Coronary artery (tissue), 2 donors: ENCODE measurements around the gene DGKZ.
A peak's percentile ranks its signal among the peaks of the same experiment; 100 is the strongest.

Source experiments
- DNase-seq: peaks from one replicate; pipeline ENCODE4 v3.0.0-alpha.2; 2017; ENCODE audit warnings: low spot score
- H3K27ac ChIP-seq, 2 donors: fragments of 200-600 bp; sonication (generic); one replicate each; pipeline ENCODE4 v1.5.1; 2016 to 2019
- H3K4me3 ChIP-seq: fragments of 200-600 bp; sonication (generic); 2 replicates; pipeline ENCODE4 v1.5.1; 2016; ENCODE audit warnings: mild to moderate bottlenecking, moderate library complexity
- TF ChIP-seq, protein P1 (sequence below): fragments of 200-600 bp; sonication (generic); IDR thresholded peaks from one replicate; pipeline ENCODE4 v1.5.1; 2019; ENCODE audit warnings: antibody characterized with exemption

DGKZ gene

DNA sequence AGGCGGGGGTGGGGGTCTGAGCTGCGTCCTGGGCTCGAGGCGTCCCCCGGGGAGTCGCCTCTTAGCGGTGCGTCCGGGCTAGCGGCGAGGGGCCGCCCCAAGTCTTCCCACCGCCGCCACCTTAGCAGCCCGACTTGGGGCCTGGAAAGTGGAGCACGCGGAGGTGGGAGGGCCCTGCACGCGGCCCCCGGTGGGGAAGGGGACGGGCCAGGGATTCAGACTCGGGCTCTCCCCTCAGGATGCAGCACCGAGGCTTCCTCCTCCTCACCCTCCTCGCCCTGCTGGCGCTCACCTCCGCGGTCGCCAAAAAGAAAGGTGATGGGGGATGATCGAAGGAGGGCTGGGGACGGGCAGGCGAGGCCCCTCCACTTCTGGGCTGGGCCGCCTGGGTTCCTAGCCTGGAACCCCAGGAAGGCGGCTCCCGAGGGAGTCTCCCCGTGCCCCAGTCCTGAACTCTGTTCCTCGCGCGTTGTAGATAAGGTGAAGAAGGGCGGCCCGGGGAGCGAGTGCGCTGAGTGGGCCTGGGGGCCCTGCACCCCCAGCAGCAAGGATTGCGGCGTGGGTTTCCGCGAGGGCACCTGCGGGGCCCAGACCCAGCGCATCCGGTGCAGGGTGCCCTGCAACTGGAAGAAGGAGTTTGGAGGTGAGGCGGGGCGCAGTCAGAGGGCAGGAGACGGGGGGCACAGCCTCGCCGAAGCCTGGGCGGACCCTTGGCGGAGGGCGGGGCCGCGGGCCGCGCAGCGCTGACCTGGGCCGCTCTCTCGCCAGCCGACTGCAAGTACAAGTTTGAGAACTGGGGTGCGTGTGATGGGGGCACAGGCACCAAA lies 34.8 kb downstream of the DGKZ start:
- no peak overlapping the region for H3K27ac ChIP-seq
- TF ChIP-seq, protein P1, sequence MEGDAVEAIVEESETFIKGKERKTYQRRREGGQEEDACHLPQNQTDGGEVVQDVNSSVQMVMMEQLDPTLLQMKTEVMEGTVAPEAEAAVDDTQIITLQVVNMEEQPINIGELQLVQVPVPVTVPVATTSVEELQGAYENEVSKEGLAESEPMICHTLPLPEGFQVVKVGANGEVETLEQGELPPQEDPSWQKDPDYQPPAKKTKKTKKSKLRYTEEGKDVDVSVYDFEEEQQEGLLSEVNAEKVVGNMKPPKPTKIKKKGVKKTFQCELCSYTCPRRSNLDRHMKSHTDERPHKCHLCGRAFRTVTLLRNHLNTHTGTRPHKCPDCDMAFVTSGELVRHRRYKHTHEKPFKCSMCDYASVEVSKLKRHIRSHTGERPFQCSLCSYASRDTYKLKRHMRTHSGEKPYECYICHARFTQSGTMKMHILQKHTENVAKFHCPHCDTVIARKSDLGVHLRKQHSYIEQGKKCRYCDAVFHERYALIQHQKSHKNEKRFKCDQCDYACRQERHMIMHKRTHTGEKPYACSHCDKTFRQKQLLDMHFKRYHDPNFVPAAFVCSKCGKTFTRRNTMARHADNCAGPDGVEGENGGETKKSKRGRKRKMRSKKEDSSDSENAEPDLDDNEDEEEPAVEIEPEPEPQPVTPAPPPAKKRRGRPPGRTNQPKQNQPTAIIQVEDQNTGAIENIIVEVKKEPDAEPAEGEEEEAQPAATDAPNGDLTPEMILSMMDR = no peak
- no peak for DNase-seq
- peak overlapping the region; percentile 80 for H3K4me3 ChIP-seq

DNA sequence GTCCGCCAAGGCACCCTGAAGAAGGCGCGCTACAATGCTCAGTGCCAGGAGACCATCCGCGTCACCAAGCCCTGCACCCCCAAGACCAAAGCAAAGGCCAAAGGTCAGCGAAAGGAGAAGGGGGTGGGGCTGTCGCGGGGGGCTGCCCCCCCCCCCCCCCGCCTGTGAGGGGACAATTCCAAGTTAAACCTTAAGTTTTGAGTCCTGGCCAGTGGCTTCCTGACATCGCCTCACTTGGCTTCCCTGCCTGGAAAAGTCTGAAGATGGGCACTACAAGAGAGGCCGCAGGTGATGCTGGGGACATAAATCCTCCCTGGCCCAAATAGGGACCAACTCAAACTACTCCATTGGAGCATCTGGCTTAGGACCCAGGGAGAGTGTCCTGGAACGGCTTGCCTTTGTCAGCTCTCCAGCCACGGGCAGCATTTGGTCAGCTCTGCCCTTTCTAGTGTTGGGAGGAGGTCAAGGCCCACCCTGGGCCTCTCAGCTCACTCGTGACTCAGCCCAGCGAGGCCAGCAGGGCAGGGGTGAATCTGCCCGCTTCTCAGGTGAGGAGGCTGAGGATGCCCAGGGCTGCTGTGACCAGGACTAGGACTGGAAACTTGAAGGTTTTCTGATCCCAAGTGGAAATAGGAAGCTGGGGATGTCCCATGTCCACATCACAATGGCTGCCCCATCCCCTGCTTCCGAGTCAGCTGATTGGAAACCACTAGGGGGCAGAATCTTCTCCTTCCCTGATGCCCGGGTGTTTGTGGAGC lies 35.6 kb downstream of the DGKZ start:
- no peak for DNase-seq
- no peak overlapping the region for H3K27ac ChIP-seq
- H3K4me3 ChIP-seq = peak overlapping the region; percentile 80
- TF ChIP-seq, protein P1 = no peak

DNA sequence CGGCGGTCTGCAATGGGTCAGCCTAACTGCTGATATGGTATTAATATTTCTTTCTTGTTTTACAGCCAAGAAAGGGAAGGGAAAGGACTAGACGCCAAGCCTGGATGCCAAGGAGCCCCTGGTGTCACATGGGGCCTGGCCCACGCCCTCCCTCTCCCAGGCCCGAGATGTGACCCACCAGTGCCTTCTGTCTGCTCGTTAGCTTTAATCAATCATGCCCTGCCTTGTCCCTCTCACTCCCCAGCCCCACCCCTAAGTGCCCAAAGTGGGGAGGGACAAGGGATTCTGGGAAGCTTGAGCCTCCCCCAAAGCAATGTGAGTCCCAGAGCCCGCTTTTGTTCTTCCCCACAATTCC lies 36.1 kb downstream of the DGKZ start:
- TF ChIP-seq, protein P1 = no peak
- no peak overlapping the region for H3K27ac ChIP-seq
- H3K4me3 ChIP-seq = no peak overlapping the region
- no peak for DNase-seq

DNA sequence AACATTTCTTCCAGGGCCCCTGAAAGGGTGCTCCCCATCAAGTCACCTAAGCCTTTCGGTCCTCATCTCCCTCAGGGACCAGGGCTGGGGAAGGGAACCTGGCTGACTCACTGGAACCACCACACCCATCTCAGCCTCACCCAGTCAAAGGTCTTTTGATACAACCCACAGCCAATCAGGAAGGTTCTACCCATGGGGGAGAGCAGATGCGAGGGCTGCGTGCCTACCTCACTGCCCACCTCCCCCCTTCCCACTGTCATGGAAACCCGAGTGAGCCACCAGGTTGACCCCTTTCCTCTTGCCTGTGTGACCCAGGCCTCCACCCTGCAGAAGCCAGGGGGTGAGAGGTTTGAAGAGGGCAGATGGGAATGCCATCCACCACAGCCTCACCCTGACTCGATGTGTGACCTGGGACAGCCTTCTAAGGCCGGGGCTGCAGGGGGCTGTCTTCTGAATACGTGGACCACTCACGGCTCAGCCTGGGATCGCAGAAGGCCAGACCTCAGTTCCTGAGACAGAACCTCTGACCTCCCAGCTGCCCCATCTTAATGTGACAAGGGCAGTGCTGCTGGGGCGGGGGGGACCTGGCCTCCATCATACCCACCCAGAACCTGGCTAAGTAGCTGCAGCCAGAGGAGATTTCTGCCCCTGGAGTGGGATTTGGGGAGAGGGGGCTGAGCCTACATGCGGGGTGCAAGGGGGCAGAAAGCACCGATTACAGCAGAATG lies 36.9 kb downstream of the DGKZ start:
- Histone ChIP-seq H3K27ac (no peak overlapping the region), H3K4me3 (no peak overlapping the region)
- DNase-seq = no peak
- TF ChIP-seq, protein P1 = no peak

DNA sequence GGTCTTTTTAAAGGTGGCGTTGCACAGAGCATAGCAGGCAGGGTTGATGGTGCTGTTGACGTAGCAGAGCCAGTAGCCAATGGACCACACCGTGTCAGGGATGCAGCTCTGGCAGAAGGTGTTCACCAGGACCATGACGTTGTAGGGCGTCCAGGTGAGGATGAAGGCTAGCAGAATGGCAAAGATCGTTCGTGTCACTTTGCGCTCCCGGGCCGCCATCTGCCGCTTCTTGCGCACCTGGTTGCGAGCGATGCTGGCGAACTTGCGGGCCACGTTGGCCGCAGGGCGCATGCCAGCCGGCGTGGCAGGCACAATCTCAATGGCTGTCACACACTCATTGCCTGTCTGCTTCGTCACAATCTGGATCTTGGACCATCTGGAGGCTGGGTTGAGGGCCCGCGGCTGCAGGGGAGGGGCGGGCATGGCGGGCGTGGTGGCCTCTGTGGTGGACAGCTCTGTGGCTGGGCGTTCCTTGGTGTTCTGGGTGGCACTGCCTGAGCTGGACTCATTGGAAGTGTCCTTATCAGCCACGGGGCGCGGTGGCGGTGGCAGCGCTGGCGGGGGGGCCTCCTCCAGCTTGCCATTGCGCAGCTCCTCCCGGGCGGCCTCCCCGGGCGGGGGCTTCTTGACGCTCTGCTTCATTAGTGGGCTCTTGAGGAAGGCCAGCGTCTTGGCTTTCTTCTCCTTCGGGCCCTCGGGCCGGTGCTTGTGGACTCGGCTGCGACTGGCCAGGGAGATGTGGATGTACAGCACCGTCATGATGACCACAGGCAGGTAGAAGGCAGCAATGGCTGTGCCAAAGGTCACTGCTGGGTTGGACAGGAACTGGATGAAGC lies 38.1 kb downstream of the DGKZ start:
- DNase-seq = no peak
- Histone ChIP-seq H3K4me3 (no peak overlapping the region), H3K27ac (no peak overlapping the region)
- TF ChIP-seq, protein P1 = no peak

DNA sequence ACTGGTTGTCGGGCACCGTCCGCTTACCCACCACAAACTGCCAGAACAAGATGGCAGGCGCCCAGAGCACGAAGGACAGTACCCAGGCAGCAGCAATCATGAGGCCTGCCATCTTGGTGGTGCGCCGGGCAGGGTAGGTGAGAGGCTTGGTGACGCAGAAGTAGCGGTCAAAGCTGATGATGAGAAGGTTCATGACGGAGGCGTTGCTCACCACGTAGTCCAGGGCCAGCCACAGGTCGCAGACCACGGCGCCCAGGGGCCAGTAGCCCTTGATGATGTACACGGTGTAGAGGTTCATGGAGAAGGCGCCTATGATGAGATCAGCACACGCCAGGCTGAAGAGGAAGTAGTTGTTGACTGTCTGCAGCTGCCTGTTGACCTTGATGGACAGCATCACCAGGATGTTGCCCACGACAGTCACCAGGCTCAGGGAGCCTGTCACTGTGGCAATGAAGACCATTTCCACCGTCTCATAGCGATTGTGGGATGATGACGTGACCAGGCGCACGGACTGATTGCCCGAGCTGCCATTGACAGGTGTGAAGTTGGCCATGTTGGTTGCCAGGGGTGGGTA lies 38.8 kb downstream of the DGKZ start:
- Histone ChIP-seq H3K4me3 (no peak overlapping the region), H3K27ac (no peak overlapping the region)
- TF ChIP-seq, protein P1 = no peak
- no peak for DNase-seq
